Naive thymus-derived CD8-positive, alpha-beta T cell (primary cell): ENCODE results near the gene GCH1. TPM values are rescaled to one million over a fixed set of nuclear protein-coding genes. Genes with fewer than 3 reads are reported as not detected.
"Not testable (repeated sequence)": the region's sequence is repeated elsewhere in the genome, so short reads cannot be mapped to it uniquely, and the experiment has no call there.

ENCODE experiments used
- ATAC-seq, 2 donors: fragments of 150-1000 bp; cut with Tn5 transposase in 1 of 2; sonication (Bioruptor Pico), chemical (Tn5 transposase) in 1 of 2; 1 replicate in 1 of 2; 2 replicates in 1 of 2; pipeline ENCODE4 v1.10.0; 2021; ENCODE audit warnings: mild to moderate bottlenecking in 2 of 2, moderate library complexity in 2 of 2
- POLR2A ChIA-PET: fragments of 350-600 bp; sonication (Branson Sonifier 250); formaldehyde crosslinking; loops from one replicate; lab custom pipeline; 2021; ENCODE audit warnings: antibody characterized with exemption; lab: Charles Lee
- DNase-seq, 10 donors: peaks; one replicate each; pipeline versions ENCODE4 v3.0.0 to v3.0.0-alpha.2; 2020 to 2022
- H3K27ac Mint-ChIP-seq, 10 donors: one replicate each; pipeline ENCODE4 v1.8.0; 2020 to 2022; ENCODE audit warnings: mild to moderate bottlenecking in 10 of 10, mixed read lengths in 10 of 10, moderate library complexity in 4 of 10, inconsistent platforms in 1 of 10
- H3K27me3 Mint-ChIP-seq, 5 donors: one replicate each; pipeline ENCODE4 v1.8.0; 2021 to 2022; ENCODE audit warnings: mixed read lengths in 5 of 5
- H3K36me3 Mint-ChIP-seq, 3 donors: one replicate each; pipeline ENCODE4 v1.8.0; 2020 to 2022; ENCODE audit warnings: mixed read lengths in 3 of 3, mild to moderate bottlenecking in 2 of 3, inconsistent platforms in 1 of 3
- H3K4me1 Mint-ChIP-seq, 4 donors: one replicate each; pipeline ENCODE4 v1.8.0; 2021 to 2022; ENCODE audit warnings: mixed read lengths in 4 of 4
- H3K4me3 Mint-ChIP-seq, 10 donors: one replicate each; pipeline ENCODE4 v1.8.0; 2020 to 2022; ENCODE audit warnings: mild to moderate bottlenecking in 10 of 10, mixed read lengths in 10 of 10, moderate library complexity in 6 of 10, inconsistent platforms in 1 of 10
- H3K9me3 Mint-ChIP-seq, 9 donors: one replicate each; pipeline ENCODE4 v1.8.0; 2020 to 2022; ENCODE audit warnings: mixed read lengths in 9 of 9, mild to moderate bottlenecking in 3 of 9, inconsistent platforms in 1 of 9, moderate library complexity in 1 of 9
- polyA plus RNA-seq, 3 donors: library from polyadenylated mRNA; unstranded; fragments of 300-500 nt; fragmentation: Illumina TruSeq; gene quantifications; one replicate each; pipeline ENCODE4 v1.2.3, GENCODE V29; 2021
- total RNA-seq, 8 experiments: library from RNA in 2 of 8; stranded (reverse) in 2 of 8; gene quantifications; one replicate each; pipeline ENCODE4 v1.2.3 and lab custom pipeline; 2021 to 2026

GCH1 gene
- total and polyA plus RNA-seq, 5 experiments from 2014 or later = 22.3 to 29.4 (median 24.3) TPM

DNA sequence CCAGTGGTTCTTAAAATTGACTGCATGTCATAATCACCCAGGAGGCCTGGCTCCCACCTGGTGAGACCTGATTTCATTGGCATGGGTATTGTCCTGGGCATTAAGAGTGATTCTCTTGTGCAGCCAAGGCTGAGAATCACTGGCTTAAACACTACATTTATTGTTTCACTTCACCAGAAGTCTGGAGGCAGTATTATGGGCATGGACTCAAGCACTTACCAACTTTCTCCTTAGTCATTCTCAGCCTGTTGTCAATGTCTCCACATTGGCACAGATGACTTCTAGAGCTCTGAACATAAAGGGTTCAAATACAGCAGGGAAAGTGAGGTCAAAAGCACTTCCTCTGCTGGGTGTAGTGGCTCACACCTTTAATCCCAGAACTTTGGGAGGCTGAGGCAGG is 25.6 kb upstream of the GCH1 start:
- Mint-ChIP-seq H3K27me3 (peaks cover 0 to 13% (median 8%) of the 10 kb centered on the region in 5 donors), H3K27ac (no peak overlapping the region), H3K4me3 (no peak overlapping the region), H3K36me3 (no peaks in the 10 kb centered on the region), H3K9me3 (no peaks in the 10 kb centered on the region), H3K4me1 (no peaks in the 10 kb centered on the region)
- POLR2A ChIA-PET = no interaction called here
- ATAC-seq (no peak), DNase-seq (no peak)

DNA sequence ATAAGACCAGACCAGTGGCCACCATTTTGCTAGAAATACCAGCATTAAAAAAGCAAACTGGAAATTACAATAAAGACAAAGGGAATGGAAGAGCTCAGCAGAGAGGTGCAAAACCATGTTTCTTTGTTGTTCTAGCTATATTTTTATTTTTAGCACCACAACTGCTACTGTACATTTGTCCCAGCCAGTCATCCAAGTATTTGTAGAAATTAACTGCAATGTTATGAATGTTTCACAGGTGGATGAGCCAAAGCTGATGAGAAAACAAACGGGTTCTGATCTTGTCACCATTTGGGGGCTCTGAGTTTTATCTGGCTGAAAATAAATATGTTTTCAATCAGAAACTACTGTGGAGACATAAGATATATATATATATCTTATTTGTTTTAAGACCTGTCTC is 24.9 kb upstream of the GCH1 start:
- no peaks in the 10 kb centered on the region for H3K36me3 Mint-ChIP-seq
- POLR2A ChIA-PET = no interaction called here

DNA sequence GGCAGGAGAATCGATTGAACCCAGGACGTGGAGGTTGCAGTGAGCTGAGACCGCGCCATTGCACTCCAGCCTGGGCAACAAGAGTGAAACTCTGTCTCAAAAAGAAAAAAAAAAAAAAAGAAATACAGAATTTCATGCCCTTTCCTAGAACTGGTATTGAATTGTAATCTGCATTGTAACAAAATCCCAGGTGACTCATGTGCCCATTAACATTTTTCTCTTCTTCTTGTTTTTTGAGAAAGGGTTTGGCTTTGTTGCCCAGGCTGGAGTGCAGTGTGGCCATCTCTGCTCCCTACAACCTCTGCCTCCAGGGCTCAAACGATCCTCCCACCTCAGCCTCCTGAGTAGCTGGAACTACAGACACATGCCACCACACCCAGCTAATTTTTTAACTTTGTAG is 23.9 kb upstream of the GCH1 start:
- POLR2A ChIA-PET, H3K4me3 Mint-ChIP-seq, H3K9me3 Mint-ChIP-seq, DNase-seq, H3K4me1 Mint-ChIP-seq, ATAC-seq, H3K27ac Mint-ChIP-seq, H3K36me3 Mint-ChIP-seq: not testable (repeated sequence)
- H3K27me3 Mint-ChIP-seq = peaks cover 0 to 13% (median 8%) of the 10 kb centered on the region in 5 donors

More for the DNA sequence above, 24.9 kb upstream of the GCH1 start:
- ATAC-seq = no peak
- peaks cover 0 to 13% (median 8%) of the 10 kb centered on the region in 5 donors for H3K27me3 Mint-ChIP-seq
- H3K4me3 Mint-ChIP-seq = no peak overlapping the region
- H3K4me1 Mint-ChIP-seq = no peaks in the 10 kb centered on the region
- no peak for DNase-seq
- no peaks in the 10 kb centered on the region for H3K9me3 Mint-ChIP-seq
- no peak overlapping the region for H3K27ac Mint-ChIP-seq

DNA sequence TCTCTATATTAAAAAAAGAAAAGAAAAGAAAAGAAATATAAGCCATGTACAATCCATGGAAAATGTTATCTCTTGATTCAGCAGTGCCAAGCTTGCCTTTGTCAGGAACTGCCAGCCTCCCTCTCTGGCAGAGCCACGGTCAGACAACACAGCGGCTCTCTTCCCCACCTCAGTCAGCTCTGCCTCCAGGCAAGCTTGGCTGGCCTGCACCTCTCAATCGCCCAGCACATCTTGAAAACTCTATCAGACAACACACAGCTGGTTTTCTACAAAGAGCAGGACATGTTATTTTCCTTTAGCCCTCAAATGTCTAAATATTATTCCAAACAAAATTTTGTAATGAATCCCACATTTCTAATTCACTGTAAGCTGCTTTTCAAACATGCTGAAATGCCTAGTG is 20.0 kb upstream of the GCH1 start:
- no peaks in the 10 kb centered on the region for H3K9me3 Mint-ChIP-seq
- no peaks in the 10 kb centered on the region for H3K4me1 Mint-ChIP-seq
- POLR2A ChIA-PET = interaction anchor here (0.6 kb wide), 2 partner anchors 20 to 34 kb away, joined by 3 read pairs; partner anchors contain the start of gene GCH1
- peaks cover 0 to 13% (median 8%) of the 10 kb centered on the region in 5 donors for H3K27me3 Mint-ChIP-seq
- H3K36me3 Mint-ChIP-seq = no peaks in the 10 kb centered on the region
- H3K4me3 Mint-ChIP-seq = no peak overlapping the region
- peak overlapping the region in 1 of 10 donors; percentile 41 for H3K27ac Mint-ChIP-seq
- ATAC-seq (no peak), DNase-seq (no peak)

DNA sequence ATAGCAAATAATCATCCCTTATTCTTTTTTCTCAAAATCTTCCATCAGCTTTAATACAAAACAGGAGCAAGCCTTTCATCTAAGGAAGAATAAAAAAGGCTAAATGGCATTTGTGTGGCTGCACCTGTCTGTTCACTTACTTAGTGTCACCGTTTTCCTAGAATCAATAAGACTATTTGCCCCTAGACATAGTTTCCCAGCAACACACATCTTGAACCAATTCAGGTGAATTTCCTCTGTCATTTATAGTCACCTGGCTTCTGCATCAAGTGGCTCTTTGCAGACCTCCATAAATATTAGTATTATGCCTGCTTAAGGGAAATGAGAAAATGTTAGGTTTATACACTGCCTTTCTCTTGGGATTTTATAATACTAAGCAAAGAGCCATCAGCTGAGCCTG is 17.4 kb upstream of the GCH1 start:
- DNase-seq = no peak
- ATAC-seq = no peak
- Mint-ChIP-seq H3K9me3 (no peaks in the 10 kb centered on the region), H3K27ac (no peak overlapping the region), H3K27me3 (peaks cover 0 to 3% (median 0%) of the 10 kb centered on the region in 5 donors), H3K4me1 (no peaks in the 10 kb centered on the region), H3K4me3 (no peak overlapping the region), H3K36me3 (no peaks in the 10 kb centered on the region)
- POLR2A ChIA-PET = no interaction called here

DNA sequence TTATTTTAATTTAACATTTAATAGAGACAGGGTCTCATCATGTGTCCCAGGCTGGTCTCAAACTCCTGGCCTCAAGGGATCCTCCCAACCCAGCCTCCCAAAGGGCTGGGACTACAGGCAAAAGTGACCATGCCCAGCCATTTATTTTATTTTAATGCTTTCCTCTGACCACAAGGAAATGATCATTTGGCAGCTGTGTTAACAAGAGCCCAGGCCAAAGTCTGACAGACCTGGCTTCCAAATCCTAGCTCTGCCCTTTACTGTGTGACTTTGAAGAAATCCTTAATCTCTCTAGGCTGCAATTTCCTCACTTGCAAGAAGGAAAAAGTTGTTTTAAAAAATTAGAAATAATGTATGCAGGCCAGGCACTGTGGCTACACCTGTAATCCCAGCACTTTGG is 16.7 kb upstream of the GCH1 start:
- Mint-ChIP-seq H3K9me3 (no peaks in the 10 kb centered on the region), H3K4me3 (no peak overlapping the region), H3K27ac (no peak overlapping the region), H3K27me3 (no peaks in the 10 kb centered on the region), H3K4me1 (no peaks in the 10 kb centered on the region), H3K36me3 (no peaks in the 10 kb centered on the region)
- DNase-seq (no peak), ATAC-seq (no peak)
- POLR2A ChIA-PET = no interaction called here

DNA sequence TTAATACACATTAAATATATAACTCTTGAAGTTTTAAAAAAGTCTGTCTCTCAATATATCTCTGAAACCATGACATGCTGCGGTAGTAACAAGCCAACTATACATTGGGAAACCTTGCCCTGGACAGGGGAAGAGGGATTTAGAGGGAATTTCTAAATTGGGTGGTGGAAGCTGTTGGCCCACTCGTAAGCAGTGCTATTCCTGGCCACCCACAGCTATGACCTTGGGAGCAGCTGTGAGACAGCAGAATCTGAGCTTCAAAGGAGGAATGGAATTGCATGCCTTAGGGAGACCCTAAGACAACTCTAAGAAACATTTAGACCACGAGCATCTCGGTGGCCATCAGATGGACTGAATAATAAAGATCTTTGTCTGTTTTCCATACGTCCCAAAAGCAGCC is 15.8 kb upstream of the GCH1 start:
- POLR2A ChIA-PET = no interaction called here

DNA sequence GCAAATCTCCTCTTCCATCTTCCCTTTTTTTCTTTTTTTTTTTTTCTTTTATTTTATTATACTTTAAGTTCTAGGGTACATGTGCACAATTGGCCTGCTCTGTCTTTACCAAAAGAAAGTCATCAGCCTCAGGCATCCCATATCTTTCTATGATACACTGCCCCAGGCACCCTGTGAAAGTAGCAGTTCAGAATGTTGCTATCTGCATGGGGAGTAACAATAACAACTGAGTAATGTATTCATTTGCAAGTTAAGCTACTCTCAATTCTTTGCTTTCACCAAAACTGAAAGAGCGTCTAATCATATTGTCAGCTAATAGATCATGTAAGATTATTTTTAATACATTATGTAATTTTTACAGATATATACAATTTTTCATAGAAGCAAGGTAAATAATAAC is 13.5 kb upstream of the GCH1 start:
- Mint-ChIP-seq H3K9me3 (no peaks in the 10 kb centered on the region), H3K27ac (no peak overlapping the region), H3K4me1 (no peaks in the 10 kb centered on the region), H3K27me3 (peaks cover 0 to 1% (median 0%) of the 10 kb centered on the region in 5 donors), H3K36me3 (no peaks in the 10 kb centered on the region), H3K4me3 (no peak overlapping the region)
- DNase-seq (no peak), ATAC-seq (no peak)
- POLR2A ChIA-PET = no interaction called here

More for the DNA sequence above, 15.8 kb upstream of the GCH1 start:
- ATAC-seq = no peak
- Mint-ChIP-seq H3K9me3 (no peaks in the 10 kb centered on the region), H3K4me1 (no peaks in the 10 kb centered on the region), H3K27ac (no peak overlapping the region), H3K36me3 (no peaks in the 10 kb centered on the region), H3K27me3 (peaks cover 0 to 1% (median 0%) of the 10 kb centered on the region in 5 donors), H3K4me3 (no peak overlapping the region)
- DNase-seq = no peak

DNA sequence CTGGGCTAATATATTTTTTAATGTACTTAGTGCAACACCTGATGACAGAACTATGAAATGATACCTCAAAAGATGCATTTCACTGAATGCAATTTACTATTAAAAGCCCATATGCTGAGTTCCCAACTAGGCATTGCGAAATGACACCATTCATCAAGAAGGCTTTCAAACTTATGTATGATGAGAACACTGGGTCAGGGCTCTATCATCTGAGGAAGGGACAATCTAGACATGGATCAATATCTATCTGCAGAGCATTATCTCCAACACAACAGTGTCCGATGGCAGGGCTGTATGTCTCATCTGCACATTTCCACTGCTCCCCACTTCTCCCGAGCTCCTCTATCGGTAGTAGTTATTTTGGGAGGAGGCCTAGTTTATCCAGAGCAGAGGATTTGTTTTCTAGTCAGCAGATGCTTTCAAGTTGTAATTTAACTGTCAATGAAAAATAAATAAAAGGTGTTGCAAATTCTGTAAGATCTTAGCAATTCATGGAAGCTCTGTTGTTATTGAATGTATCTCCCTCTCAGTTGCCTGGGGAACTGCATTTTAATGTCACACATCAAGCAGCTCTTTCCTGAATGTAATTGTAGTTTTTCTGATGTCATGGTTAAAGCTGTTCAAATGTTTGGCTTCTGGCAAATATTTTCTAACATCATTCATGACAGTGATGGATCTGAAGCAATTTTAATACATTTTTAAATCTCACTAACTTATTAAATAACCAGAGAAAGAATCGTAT is 7.4 kb upstream of the GCH1 start:
- Mint-ChIP-seq H3K4me1 (peaks cover 0 to 10% (median 4%) of the 10 kb centered on the region in 4 donors), H3K9me3 (no peaks in the 10 kb centered on the region)

DNA sequence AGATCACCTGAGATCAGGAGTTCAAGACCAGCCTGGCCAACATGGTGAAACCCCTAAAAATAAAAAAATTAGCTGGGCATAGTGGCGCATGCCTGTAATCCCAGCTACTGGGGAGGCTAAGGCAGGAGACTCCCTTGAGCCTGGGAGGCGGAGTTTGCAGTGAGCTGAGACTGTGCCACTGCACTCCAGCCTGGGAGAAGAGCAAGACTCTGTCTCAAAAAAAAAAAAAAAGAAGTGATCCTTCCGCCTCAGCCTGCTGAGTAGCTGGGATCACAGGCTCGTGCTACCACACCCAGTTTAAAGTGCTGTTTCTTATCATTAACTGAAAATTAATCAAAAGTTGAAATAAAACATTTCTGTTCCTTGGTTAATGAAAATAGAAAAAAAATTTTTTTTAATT is 6.3 kb upstream of the GCH1 start:
- ATAC-seq, DNase-seq, POLR2A ChIA-PET, H3K27me3 Mint-ChIP-seq, H3K4me3 Mint-ChIP-seq, H3K36me3 Mint-ChIP-seq, H3K27ac Mint-ChIP-seq, H3K9me3 Mint-ChIP-seq: not testable (repeated sequence)
- H3K4me1 Mint-ChIP-seq = peaks cover 0 to 10% (median 4%) of the 10 kb centered on the region in 4 donors

More for the DNA sequence above, 7.4 kb upstream of the GCH1 start:
- ATAC-seq (no peak), DNase-seq (no peak)
- no peak overlapping the region for H3K27ac Mint-ChIP-seq
- H3K4me3 Mint-ChIP-seq = no peak overlapping the region
- POLR2A ChIA-PET = no interaction called here
- H3K27me3 Mint-ChIP-seq = peaks cover 0 to 1% (median 0%) of the 10 kb centered on the region in 5 donors
- no peaks in the 10 kb centered on the region for H3K36me3 Mint-ChIP-seq

DNA sequence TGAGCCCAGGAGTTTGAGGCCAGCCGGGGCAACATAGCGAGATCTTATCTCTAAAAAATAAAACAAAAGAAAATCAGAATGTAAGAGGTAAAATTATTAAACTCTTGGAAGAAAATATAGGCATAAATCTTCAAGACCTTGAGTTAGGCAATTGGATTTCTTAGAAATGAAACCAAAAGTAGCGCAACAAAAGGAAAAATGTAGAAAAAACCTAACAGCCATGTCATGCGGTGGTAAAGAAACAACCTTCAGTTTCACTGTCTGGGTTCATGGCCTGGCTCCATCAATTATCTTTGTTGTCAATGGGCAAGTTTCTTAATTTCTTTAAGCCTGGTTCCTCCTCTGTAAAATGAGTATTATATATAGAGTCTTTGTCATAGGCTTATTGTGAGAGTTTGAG is 5.6 kb upstream of the GCH1 start:
- no peaks in the 10 kb centered on the region for H3K9me3 Mint-ChIP-seq
- DNase-seq (no peak), ATAC-seq (no peak)
- POLR2A ChIA-PET = no interaction called here
- H3K36me3 Mint-ChIP-seq = no peaks in the 10 kb centered on the region
- peak overlapping the region in 3 of 10 donors; percentile 3 to 43 (median 7) for H3K4me3 Mint-ChIP-seq
- H3K4me1 Mint-ChIP-seq = peaks cover 0 to 12% (median 5%) of the 10 kb centered on the region in 4 donors
- H3K27me3 Mint-ChIP-seq = no peaks in the 10 kb centered on the region
- H3K27ac Mint-ChIP-seq = peak overlapping the region in 4 of 10 donors; percentile 1 to 70 (median 4)

DNA sequence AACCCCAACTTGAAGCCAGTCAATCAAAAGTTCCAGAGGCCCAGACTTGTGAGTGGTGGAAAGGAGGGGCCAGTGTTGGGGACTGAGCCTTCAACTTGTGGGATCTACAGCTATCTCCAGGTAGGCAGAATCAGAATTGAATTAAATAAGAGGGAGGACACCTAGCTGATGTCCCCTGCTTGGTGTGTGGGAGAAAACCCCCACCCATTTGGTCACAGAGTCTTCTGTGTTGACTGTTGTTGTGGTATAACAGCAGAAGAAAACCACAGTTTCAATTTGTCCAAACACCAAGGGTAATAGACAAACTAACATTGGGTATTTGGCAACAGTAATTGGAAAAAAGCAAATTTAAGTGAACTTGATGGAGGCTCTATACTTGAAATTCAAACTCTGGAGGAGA is 3.4 kb upstream of the GCH1 start:
- no peak overlapping the region for H3K4me3 Mint-ChIP-seq
- no peak for DNase-seq
- peaks cover 2 to 16% (median 6%) of the 10 kb centered on the region in 4 donors for H3K4me1 Mint-ChIP-seq
- ATAC-seq = no peak
- no peak overlapping the region for H3K27ac Mint-ChIP-seq
- no peaks in the 10 kb centered on the region for H3K27me3 Mint-ChIP-seq
- POLR2A ChIA-PET = no interaction called here
- no peaks in the 10 kb centered on the region for H3K36me3 Mint-ChIP-seq
- H3K9me3 Mint-ChIP-seq = no peaks in the 10 kb centered on the region

DNA sequence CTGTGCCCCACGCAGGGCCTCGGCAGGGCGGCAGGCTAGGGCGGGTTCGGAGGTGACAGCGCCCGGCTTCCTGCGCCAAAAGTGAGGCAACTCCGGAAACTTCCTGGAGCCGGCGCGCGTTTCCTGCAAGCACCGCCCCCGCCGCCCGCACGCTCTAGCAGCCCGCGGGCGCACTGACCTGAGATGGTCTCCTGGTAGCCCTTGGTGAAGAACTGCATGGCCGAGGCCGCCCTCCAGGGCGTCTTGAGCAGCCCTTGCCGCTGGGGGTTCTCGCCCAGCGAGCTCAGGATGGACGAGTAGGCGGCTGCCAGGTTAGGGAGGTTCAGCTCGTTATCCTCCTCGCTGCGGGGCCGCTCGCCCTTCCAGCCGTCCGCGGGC is 494 bp downstream of the GCH1 start:
- H3K36me3 Mint-ChIP-seq = peaks cover 0 to 2% (median 0%) of the 10 kb centered on the region in 3 donors
- no peaks in the 10 kb centered on the region for H3K27me3 Mint-ChIP-seq
- H3K4me3 Mint-ChIP-seq = peak overlapping the region; percentile 81 to 93 (median 88)
- POLR2A ChIA-PET = interaction anchor here (0.6 to 3.3 kb wide), 8 partner anchors 8 to 1216 kb away, joined by 3 to 18 read pairs (median 4); partner anchors contain the start of gene PELI2
- ATAC-seq (peak; percentile 67), DNase-seq (peak; percentile 69 to 88 (median 77))
- H3K27ac Mint-ChIP-seq = peak overlapping the region in 8 of 10 donors; percentile 20 to 91 (median 76)
- H3K4me1 Mint-ChIP-seq = peaks cover 10 to 33% (median 23%) of the 10 kb centered on the region in 4 donors
- H3K9me3 Mint-ChIP-seq = no peaks in the 10 kb centered on the region
